Suprapubic skin (tissue), 4 donors: Measurements from ENCODE around the gene ZBTB16.

ENCODE experiments used
- CTCF ChIP-seq, 2 donors: fragments of 200-600 bp in 1 of 2; fragments of 450-650 bp in 1 of 2; sonication (generic) in 1 of 2; IDR thresholded peaks; one replicate each; pipeline ENCODE4 v1.5.1; 2016 to 2019; ENCODE audit warnings: antibody characterized with exemption in 2 of 2, mild to moderate bottlenecking in 1 of 2, moderate library complexity in 1 of 2
- EP300 ChIP-seq: sonication (generic); formaldehyde crosslinking; IDR thresholded peaks from one replicate; pipeline ENCODE4 v1.6.1; 2017; ENCODE audit warnings: antibody characterized with exemption
- POLR2A ChIP-seq, 2 donors: fragments of 450-650 bp; IDR thresholded peaks; one replicate each; pipeline ENCODE4 v1.6.1; 2017; ENCODE audit warnings: antibody characterized with exemption in 2 of 2, mild to moderate bottlenecking in 2 of 2, moderate library complexity in 2 of 2
- POLR2AphosphoS5 ChIP-seq, 3 donors: sonication (generic); formaldehyde crosslinking; IDR thresholded peaks; one replicate each; pipeline ENCODE4 v1.6.1; 2017; ENCODE audit warnings: antibody characterized with exemption in 3 of 3

- no peak for TF ChIP-seq CTCF (IDR thresholded peaks at IDR 0.05)
- no peak for TF ChIP-seq POLR2A (IDR thresholded peaks at IDR 0.05)
- TF ChIP-seq POLR2AphosphoS5 (IDR thresholded peaks at IDR 0.05) = no peak
- TF ChIP-seq EP300 = no peak
Measured at GRCh38 chr11:114170226-114170625, 110.7 kb downstream of the ZBTB16 start.
